HCT116 (cell line): Measurements from ENCODE around the gene GALM. TPM values are rescaled to one million over a fixed set of nuclear protein-coding genes. Genes with fewer than 3 reads are reported as not detected.

Experiments used
- ATAC-seq: fragments of 200-7000 bp; cut with Tn5 transposase; 2 replicates; pipeline ENCODE4 v1.9.1; 2020; ENCODE audit warnings: mild to moderate bottlenecking, moderate library complexity
- BruUV-seq: library from RNA; stranded (reverse); fragments of 400-500 nt; replicated peaks from 2 replicates; lab custom pipeline; 2021; lab: Mats Ljungman, UMichigan
- CTCF ChIA-PET: fragments of 300-600 bp; sonication (Branson Sonifier 250); formaldehyde crosslinking; loops from one replicate; lab custom pipeline; 2021; ENCODE audit warnings: antibody characterized with exemption; lab: Charles Lee
- POLR2A ChIA-PET: fragments of 300-600, 350-600 bp; sonication (Branson Sonifier 250); formaldehyde crosslinking; loops from one replicate; lab custom pipeline; 2021; ENCODE audit warnings: antibody characterized with exemption; lab: Charles Lee
- RAD21 ChIA-PET, 2 experiments: fragments of 300-600 bp; sonication (Branson Sonifier 250); formaldehyde crosslinking; loops; one replicate each; lab custom pipeline; 2023; ENCODE audit warnings: low total read pairs in 2 of 2; ENCODE audit not compliant: uncharacterized antibody in 2 of 2, unreplicated experiment in 2 of 2, low non-redundant PET in 1 of 2; lab: Charles Lee
- DNase-seq: peaks from one replicate; pipeline ENCODE4 v3.0.0-alpha.2; 2010; ENCODE audit warnings: low read depth, low spot score
- H2AFZ ChIP-seq: fragments of 200-600 bp; shearing (Covaris generic), sonication (generic); 2 replicates; pipeline ENCODE4 v1.6.1; 2017; ENCODE audit warnings: low read depth, mixed run types, mixed read lengths, antibody characterized with exemption, low read length; ENCODE audit not compliant: poor library complexity, severe bottlenecking
- H3K27ac ChIP-seq: 2 replicates; pipeline ENCODE4 v1.5.1; 2012; ENCODE audit warnings: low read depth, low read length
- H3K27me3 ChIP-seq: fragments of 200-600 bp; sonication (generic); 2 replicates; pipeline ENCODE4 v1.6.1; 2016; ENCODE audit warnings: mixed run types, low read length, mixed read lengths; ENCODE audit not compliant: insufficient read depth
- H3K36me3 ChIP-seq, 2 experiments: fragments of 200-500 bp in 1 of 2; fragments of 200-600 bp in 1 of 2; sonication (Bioruptor generic) in 1 of 2; sonication (generic) in 1 of 2; 2 replicates each; pipeline versions ENCODE4 v1.5.1 to v1.6.1; 2014 to 2016; ENCODE audit warnings: low read length in 2 of 2, inconsistent platforms in 1 of 2, mixed read lengths in 1 of 2, mixed run types in 1 of 2; ENCODE audit not compliant: insufficient read depth in 2 of 2, control insufficient read depth in 1 of 2
- H3K4me1 ChIP-seq, 2 experiments: fragments of 200-600 bp in 1 of 2; sonication (generic) in 1 of 2; 2 replicates each; pipeline versions ENCODE4 v1.5.1 to v1.6.1; 2012 to 2017; ENCODE audit warnings: low read length in 2 of 2, inconsistent platforms in 1 of 2, mild to moderate bottlenecking in 1 of 2, mixed read lengths in 1 of 2, mixed run types in 1 of 2, moderate library complexity in 1 of 2; ENCODE audit not compliant: insufficient read depth in 2 of 2, control insufficient read depth in 1 of 2
- H3K4me2 ChIP-seq: fragments of 200-600 bp; sonication (generic); 2 replicates; pipeline ENCODE4 v1.6.1; 2017; ENCODE audit warnings: mixed run types, low read length, mixed read lengths
- H3K4me3 ChIP-seq, 2 experiments: fragments of 200-600 bp in 1 of 2; sonication (generic) in 1 of 2; replicated peaks in 1 of 2; 2 replicates each; pipeline ENCODE4 v1.5.1; 2011 to 2016; ENCODE audit warnings: low read length in 2 of 2, control low read depth in 1 of 2, low read depth in 1 of 2, mild to moderate bottlenecking in 1 of 2, mixed read lengths in 1 of 2, mixed run types in 1 of 2
- H3K79me2 ChIP-seq: fragments of 200-600 bp; sonication (generic); 2 replicates; pipeline ENCODE4 v1.6.1; 2017; ENCODE audit warnings: mild to moderate bottlenecking, mixed run types, low read length, moderate library complexity, mixed read lengths; ENCODE audit not compliant: insufficient read depth
- H3K9ac ChIP-seq: fragments of 200-600 bp; sonication (generic); 2 replicates; pipeline ENCODE4 v1.6.1; 2016; ENCODE audit warnings: low read length, mixed read lengths
- H3K9me2 ChIP-seq: fragments of 200-600 bp; sonication (generic), shearing (Covaris generic); 2 replicates; pipeline ENCODE4 v1.6.1; 2017; ENCODE audit warnings: mixed run types, mild to moderate bottlenecking, moderate library complexity; ENCODE audit not compliant: insufficient read depth
- H3K9me3 ChIP-seq, 2 experiments: fragments of 200-500 bp in 1 of 2; fragments of 200-600 bp in 1 of 2; sonication (Bioruptor generic) in 1 of 2; sonication (generic) in 1 of 2; 2 replicates each; pipeline ENCODE4 v1.6.1; 2014 to 2017; ENCODE audit warnings: low read length in 2 of 2, mixed read lengths in 2 of 2, inconsistent platforms in 1 of 2, low read depth in 1 of 2, mild to moderate bottlenecking in 1 of 2, mixed run types in 1 of 2, moderate library complexity in 1 of 2; ENCODE audit not compliant: control insufficient read depth in 1 of 2, insufficient read depth in 1 of 2
- H4K20me1 ChIP-seq: fragments of 200-600 bp; sonication (generic), shearing (Covaris generic); 2 replicates; pipeline ENCODE4 v1.6.1; 2017; ENCODE audit warnings: mixed run types, mild to moderate bottlenecking, moderate library complexity; ENCODE audit not compliant: insufficient read depth
- ELF1 ChIP-seq: IDR thresholded peaks from 2 replicates; pipeline ENCODE4 v1.6.1; 2012; ENCODE audit warnings: low read depth, borderline replicate concordance
- EZH2 ChIP-seq: fragments of 200-600 bp; sonication (generic); IDR thresholded peaks from 2 replicates; pipeline ENCODE4 v1.6.1; 2017; ENCODE audit warnings: antibody characterized with exemption, mixed run types
- FOSL1 ChIP-seq: IDR thresholded peaks from 2 replicates; pipeline ENCODE4 v1.6.1; 2012; ENCODE audit warnings: low read depth
- JUND ChIP-seq: IDR thresholded peaks from 2 replicates; pipeline ENCODE4 v1.6.1; 2012
- POLR2AphosphoS5 ChIP-seq: IDR thresholded peaks from 2 replicates; pipeline ENCODE4 v1.6.1; 2011; ENCODE audit warnings: mild to moderate bottlenecking, low read depth, low read length, moderate library complexity
- SIN3A ChIP-seq: IDR thresholded peaks from 2 replicates; pipeline ENCODE4 v1.6.1; 2012; ENCODE audit warnings: low read depth
- SP1 ChIP-seq: IDR thresholded peaks from 2 replicates; pipeline ENCODE4 v1.6.1; 2012; ENCODE audit warnings: low read depth
- SRF ChIP-seq: IDR thresholded peaks from 2 replicates; pipeline ENCODE4 v1.6.1; 2012; ENCODE audit warnings: low read depth
- ZNF274 ChIP-seq: fragments of 200-500 bp; sonication (Bioruptor generic); IDR thresholded peaks from 2 replicates; pipeline ENCODE4 v1.6.1; 2014; ENCODE audit warnings: mild to moderate bottlenecking, low read depth, low read length, inconsistent platforms
- intact Hi-C: fragments of 100-400 bp; cut with micrococcal nuclease; formaldehyde crosslinking; loops from 2 replicates; pipeline ENCODE4 v1.10.0; 2022
- total RNA-seq: library from RNA; stranded (reverse); gene quantifications from one replicate; pipeline ENCODE4 v1.2.1, GENCODE V29; 2021; ENCODE audit not compliant: unreplicated experiment
- TF ChIP-seq, protein P1 (sequence below), 3 experiments: fragments of 200-600 bp in 1 of 3; sonication (generic) in 1 of 3; IDR thresholded peaks in 2 of 3; conservative IDR thresholded peaks in 1 of 3; 2 replicates each; pipeline ENCODE4 v1.5.1; 2012 to 2017; ENCODE audit warnings: low read depth in 2 of 3, low read length in 2 of 3, antibody characterized with exemption in 1 of 3, borderline replicate concordance in 1 of 3, control low read depth in 1 of 3, mild to moderate bottlenecking in 1 of 3, mixed read lengths in 1 of 3, mixed run types in 1 of 3, moderate library complexity in 1 of 3; ENCODE audit not compliant: insufficient read depth in 1 of 3
- TF ChIP-seq, protein P2 (sequence below): IDR thresholded peaks from 2 replicates; pipeline ENCODE4 v1.6.1; 2011; ENCODE audit warnings: mild to moderate bottlenecking, low read length, moderate library complexity; ENCODE audit not compliant: insufficient replicate concordance; ENCODE audit errors: extremely low read depth

GALM gene
- total RNA-seq, 1 experiment from 2014 or later, result 10.2 TPM

DNA sequence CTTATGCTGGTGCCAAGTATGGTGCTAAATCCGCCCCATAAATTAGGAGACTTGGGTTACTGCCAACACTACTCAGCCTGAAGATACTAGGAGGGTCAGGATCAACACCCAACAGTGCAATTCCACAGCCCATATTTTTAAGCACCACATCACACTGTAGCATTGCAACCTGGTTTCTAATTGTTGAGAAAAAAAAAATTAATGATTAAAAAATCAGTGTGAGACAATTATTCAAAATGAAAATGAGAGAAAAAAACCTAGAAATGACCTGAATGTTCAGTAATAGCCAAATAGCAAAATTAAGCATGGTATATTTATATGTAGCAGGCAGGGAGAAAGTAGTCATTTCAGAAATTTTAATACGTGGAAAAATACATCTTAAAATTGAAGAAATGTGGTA lies 33.9 kb upstream of the GALM start:
- H3K9me3 ChIP-seq, result no peaks in the 10 kb centered on the region
- TF ChIP-seq SP1, result no peak
- ChIA-PET CTCF (no interaction called here), RAD21 (no interaction called here), POLR2A (no interaction called here)
- DNase-seq, result no peak
- H3K4me1 ChIP-seq, result no peaks in the 10 kb centered on the region
- no peak overlapping the region for H3K9ac ChIP-seq
- no peak overlapping the region for H3K27ac ChIP-seq
- H3K4me2 ChIP-seq, result no peak overlapping the region
- no peak overlapping the region for H2AFZ ChIP-seq
- no peaks in the 10 kb centered on the region for H3K79me2 ChIP-seq
- ATAC-seq, result no peak
- H3K36me3 ChIP-seq, result no peaks in the 10 kb centered on the region
- no TSS peak for BruUV-seq
- no peaks in the 10 kb centered on the region for H4K20me1 ChIP-seq
- intact Hi-C loops, result no loop called here
- H3K4me3 ChIP-seq, result no peak overlapping the region
- H3K27me3 ChIP-seq, result no peaks in the 10 kb centered on the region
- no peaks in the 10 kb centered on the region for H3K9me2 ChIP-seq

DNA sequence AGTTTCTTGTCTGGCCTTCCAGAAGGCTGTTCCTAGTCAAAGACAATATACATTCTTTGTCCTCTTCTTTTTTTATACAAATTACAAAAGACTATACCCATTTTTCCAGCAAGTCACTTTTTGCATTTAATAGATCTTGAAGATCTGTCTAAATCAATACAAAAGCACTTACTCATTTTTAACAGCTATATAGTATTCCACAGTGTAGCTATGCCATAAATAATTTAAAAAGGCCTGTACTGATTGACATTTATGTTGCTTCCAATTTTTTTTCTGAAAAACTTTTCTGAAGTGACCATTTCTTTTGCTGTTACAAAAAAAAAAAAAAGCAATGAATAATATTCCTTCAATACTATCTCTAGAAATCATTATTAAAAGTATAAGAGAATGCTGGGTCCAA lies 32.9 kb upstream of the GALM start:
- ATAC-seq (no peak), DNase-seq (no peak)
- Histone ChIP-seq H3K9me2 (no peaks in the 10 kb centered on the region), H3K27me3 (no peaks in the 10 kb centered on the region), H2AFZ (no peak overlapping the region), H3K79me2 (no peaks in the 10 kb centered on the region), H3K9me3 (no peaks in the 10 kb centered on the region), H3K36me3 (no peaks in the 10 kb centered on the region), H4K20me1 (no peaks in the 10 kb centered on the region), H3K4me3 (no peak overlapping the region), H3K4me1 (no peaks in the 10 kb centered on the region), H3K27ac (no peak overlapping the region), H3K4me2 (no peak overlapping the region), H3K9ac (no peak overlapping the region)
- intact Hi-C loops, result no loop called here
- CTCF ChIA-PET, result no interaction called here
- RAD21 ChIA-PET, result no interaction called here
- no peak for TF ChIP-seq ZNF274
- no TSS peak for BruUV-seq
- POLR2A ChIA-PET, result no interaction called here

DNA sequence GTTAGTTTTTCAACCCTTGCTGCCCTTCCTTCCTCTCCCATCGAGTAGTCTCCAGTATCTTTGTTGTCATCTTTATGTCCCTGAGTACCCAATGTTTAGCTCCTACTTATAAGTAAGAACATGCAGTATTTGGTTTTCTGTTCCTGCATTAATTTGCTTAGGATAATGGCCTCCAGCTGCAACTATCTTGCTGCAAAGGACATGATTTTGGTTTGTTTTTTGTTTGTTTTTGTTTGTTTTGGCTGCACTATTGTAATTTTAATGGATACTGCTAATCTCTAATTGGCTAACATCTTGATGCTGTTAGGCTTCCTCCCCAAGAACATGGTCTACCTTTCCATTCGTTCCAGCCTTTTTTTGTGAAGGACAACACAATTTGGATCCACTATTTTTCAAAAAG lies 32.0 kb upstream of the GALM start:
- no peak overlapping the region for H3K27ac ChIP-seq
- no peaks in the 10 kb centered on the region for H3K79me2 ChIP-seq
- CTCF ChIA-PET, result interaction anchor here (0.7 kb wide), 1 partner anchor 31 kb away, joined by 3 read pairs; no protein-coding TSS in a partner anchor
- no peaks in the 10 kb centered on the region for H3K27me3 ChIP-seq
- no peaks in the 10 kb centered on the region for H3K9me3 ChIP-seq
- no peak overlapping the region for H2AFZ ChIP-seq
- H3K36me3 ChIP-seq, result no peaks in the 10 kb centered on the region
- POLR2A ChIA-PET, result no interaction called here
- DNase-seq (no peak), ATAC-seq (no peak)
- no peak overlapping the region for H3K4me3 ChIP-seq
- no TSS peak for BruUV-seq
- H4K20me1 ChIP-seq, result no peaks in the 10 kb centered on the region
- no peaks in the 10 kb centered on the region for H3K9me2 ChIP-seq
- intact Hi-C loops, result no loop called here
- H3K9ac ChIP-seq, result no peak overlapping the region
- no peaks in the 10 kb centered on the region for H3K4me1 ChIP-seq
- H3K4me2 ChIP-seq, result no peak overlapping the region
- RAD21 ChIA-PET, result no interaction called here
- TF ChIP-seq EZH2, result no peak
- no peak for TF ChIP-seq FOSL1
- TF ChIP-seq JUND, result no peak
- TF ChIP-seq POLR2AphosphoS5, result no peak
- TF ChIP-seq, protein P1, sequence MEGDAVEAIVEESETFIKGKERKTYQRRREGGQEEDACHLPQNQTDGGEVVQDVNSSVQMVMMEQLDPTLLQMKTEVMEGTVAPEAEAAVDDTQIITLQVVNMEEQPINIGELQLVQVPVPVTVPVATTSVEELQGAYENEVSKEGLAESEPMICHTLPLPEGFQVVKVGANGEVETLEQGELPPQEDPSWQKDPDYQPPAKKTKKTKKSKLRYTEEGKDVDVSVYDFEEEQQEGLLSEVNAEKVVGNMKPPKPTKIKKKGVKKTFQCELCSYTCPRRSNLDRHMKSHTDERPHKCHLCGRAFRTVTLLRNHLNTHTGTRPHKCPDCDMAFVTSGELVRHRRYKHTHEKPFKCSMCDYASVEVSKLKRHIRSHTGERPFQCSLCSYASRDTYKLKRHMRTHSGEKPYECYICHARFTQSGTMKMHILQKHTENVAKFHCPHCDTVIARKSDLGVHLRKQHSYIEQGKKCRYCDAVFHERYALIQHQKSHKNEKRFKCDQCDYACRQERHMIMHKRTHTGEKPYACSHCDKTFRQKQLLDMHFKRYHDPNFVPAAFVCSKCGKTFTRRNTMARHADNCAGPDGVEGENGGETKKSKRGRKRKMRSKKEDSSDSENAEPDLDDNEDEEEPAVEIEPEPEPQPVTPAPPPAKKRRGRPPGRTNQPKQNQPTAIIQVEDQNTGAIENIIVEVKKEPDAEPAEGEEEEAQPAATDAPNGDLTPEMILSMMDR (IDR thresholded peaks at IDR 0.05 in 2 of 3, conservative IDR thresholded peaks at IDR 0.05 in 1 of 3; ENCODE audit: borderline replicate concordance in 1 of 3, insufficient read depth in 1 of 3, low read depth in 2 of 3, low read length in 2 of 3), result no peak
- no peak for TF ChIP-seq ELF1
- TF ChIP-seq SRF, result no peak
- TF ChIP-seq, protein P2, sequence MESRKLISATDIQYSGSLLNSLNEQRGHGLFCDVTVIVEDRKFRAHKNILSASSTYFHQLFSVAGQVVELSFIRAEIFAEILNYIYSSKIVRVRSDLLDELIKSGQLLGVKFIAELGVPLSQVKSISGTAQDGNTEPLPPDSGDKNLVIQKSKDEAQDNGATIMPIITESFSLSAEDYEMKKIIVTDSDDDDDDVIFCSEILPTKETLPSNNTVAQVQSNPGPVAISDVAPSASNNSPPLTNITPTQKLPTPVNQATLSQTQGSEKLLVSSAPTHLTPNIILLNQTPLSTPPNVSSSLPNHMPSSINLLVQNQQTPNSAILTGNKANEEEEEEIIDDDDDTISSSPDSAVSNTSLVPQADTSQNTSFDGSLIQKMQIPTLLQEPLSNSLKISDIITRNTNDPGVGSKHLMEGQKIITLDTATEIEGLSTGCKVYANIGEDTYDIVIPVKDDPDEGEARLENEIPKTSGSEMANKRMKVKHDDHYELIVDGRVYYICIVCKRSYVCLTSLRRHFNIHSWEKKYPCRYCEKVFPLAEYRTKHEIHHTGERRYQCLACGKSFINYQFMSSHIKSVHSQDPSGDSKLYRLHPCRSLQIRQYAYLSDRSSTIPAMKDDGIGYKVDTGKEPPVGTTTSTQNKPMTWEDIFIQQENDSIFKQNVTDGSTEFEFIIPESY, result no peak
- no peak for TF ChIP-seq SIN3A
